ENCODE measurements around the gene PRKN. TPM values are rescaled to one million over a fixed set of nuclear protein-coding genes. Genes with fewer than 3 reads are reported as not detected.

Gene PRKN
- total and polyA plus RNA-seq, 2 experiments from 2014 or later = 0.10 to 0.84 TPM

DNA sequence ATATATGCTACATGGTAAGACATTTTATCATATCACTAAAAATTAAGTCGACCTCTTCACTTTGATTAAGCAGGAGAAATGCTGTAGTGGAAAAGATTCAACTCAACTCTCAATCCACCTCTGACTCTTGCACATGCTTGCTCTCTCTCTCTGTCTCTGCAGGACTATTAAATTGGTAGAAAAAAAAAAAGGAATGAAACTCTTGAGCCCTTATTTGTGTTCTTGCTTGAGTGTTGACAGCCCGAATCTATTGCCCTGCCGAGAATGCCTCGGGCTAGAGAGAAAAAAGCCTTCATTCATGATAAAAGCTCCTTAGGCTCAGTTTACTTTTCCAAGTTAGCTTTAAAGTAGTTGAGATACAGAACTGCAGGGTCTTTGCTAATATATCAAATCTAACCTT lies 722.2 kb downstream of the PRKN start:
- Histone ChIP-seq H3K36me3 (ENCODE audit: insufficient read depth) (no peaks in the 10 kb centered on the region), H3K4me3 (no peak overlapping the region), H4K20me1 (replicated peaks; ENCODE audit: insufficient read depth) (no peaks in the 10 kb centered on the region), H2AFZ (no peak overlapping the region), H3K4me1 (ENCODE audit: insufficient read depth) (no peaks in the 10 kb centered on the region), H3K9me2 (ENCODE audit: insufficient read depth) (no peaks in the 10 kb centered on the region; the same call in 1 of the 2 replicates), H3K79me2 (replicated peaks; ENCODE audit: insufficient read depth) (no peaks in the 10 kb centered on the region), H3F3A (replicated peaks; ENCODE audit: low read depth) (no peaks in the 10 kb centered on the region), H3K4me2 (no peak overlapping the region), H3K27me3 (ENCODE audit: insufficient read depth) (no peaks in the 10 kb centered on the region), H3K27ac (ENCODE audit: low read depth) (no peak overlapping the region)
- no peak for ATAC-seq
- DNase-seq (ENCODE audit: low spot score) = no peak
- TF ChIP-seq STAT1 (IDR thresholded peaks at IDR 0.05; ENCODE audit: unreplicated experiment) = no peak
- TF ChIP-seq, protein P1, sequence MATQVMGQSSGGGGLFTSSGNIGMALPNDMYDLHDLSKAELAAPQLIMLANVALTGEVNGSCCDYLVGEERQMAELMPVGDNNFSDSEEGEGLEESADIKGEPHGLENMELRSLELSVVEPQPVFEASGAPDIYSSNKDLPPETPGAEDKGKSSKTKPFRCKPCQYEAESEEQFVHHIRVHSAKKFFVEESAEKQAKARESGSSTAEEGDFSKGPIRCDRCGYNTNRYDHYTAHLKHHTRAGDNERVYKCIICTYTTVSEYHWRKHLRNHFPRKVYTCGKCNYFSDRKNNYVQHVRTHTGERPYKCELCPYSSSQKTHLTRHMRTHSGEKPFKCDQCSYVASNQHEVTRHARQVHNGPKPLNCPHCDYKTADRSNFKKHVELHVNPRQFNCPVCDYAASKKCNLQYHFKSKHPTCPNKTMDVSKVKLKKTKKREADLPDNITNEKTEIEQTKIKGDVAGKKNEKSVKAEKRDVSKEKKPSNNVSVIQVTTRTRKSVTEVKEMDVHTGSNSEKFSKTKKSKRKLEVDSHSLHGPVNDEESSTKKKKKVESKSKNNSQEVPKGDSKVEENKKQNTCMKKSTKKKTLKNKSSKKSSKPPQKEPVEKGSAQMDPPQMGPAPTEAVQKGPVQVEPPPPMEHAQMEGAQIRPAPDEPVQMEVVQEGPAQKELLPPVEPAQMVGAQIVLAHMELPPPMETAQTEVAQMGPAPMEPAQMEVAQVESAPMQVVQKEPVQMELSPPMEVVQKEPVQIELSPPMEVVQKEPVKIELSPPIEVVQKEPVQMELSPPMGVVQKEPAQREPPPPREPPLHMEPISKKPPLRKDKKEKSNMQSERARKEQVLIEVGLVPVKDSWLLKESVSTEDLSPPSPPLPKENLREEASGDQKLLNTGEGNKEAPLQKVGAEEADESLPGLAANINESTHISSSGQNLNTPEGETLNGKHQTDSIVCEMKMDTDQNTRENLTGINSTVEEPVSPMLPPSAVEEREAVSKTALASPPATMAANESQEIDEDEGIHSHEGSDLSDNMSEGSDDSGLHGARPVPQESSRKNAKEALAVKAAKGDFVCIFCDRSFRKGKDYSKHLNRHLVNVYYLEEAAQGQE (IDR thresholded peaks at IDR 0.05; ENCODE audit: unreplicated experiment) = no peak
- no peak for TF ChIP-seq POLR2AphosphoS5 (IDR thresholded peaks at IDR 0.05; ENCODE audit: low read depth)
- TF ChIP-seq, protein P2, sequence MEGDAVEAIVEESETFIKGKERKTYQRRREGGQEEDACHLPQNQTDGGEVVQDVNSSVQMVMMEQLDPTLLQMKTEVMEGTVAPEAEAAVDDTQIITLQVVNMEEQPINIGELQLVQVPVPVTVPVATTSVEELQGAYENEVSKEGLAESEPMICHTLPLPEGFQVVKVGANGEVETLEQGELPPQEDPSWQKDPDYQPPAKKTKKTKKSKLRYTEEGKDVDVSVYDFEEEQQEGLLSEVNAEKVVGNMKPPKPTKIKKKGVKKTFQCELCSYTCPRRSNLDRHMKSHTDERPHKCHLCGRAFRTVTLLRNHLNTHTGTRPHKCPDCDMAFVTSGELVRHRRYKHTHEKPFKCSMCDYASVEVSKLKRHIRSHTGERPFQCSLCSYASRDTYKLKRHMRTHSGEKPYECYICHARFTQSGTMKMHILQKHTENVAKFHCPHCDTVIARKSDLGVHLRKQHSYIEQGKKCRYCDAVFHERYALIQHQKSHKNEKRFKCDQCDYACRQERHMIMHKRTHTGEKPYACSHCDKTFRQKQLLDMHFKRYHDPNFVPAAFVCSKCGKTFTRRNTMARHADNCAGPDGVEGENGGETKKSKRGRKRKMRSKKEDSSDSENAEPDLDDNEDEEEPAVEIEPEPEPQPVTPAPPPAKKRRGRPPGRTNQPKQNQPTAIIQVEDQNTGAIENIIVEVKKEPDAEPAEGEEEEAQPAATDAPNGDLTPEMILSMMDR (conservative IDR thresholded peaks at IDR 0.05; ENCODE audit: low read depth in 2 of 2) = no peak
- TF ChIP-seq CREB1 (CRISPR knock-in tag; IDR thresholded peaks at IDR 0.05; ENCODE audit: low read depth) = no peak
- TF ChIP-seq EZH2phosphoT487 (IDR thresholded peaks at IDR 0.05; ENCODE audit: unreplicated experiment) = no peak
- TF ChIP-seq JUNB (IDR thresholded peaks at IDR 0.05; ENCODE audit: unreplicated experiment) = no peak
- TF ChIP-seq NANOG (IDR thresholded peaks at IDR 0.05; ENCODE audit: borderline replicate concordance) = no peak
- TF ChIP-seq EZH2 (IDR thresholded peaks at IDR 0.05; ENCODE audit: low read depth, unreplicated experiment) = no peak
- TF ChIP-seq, protein P3, sequence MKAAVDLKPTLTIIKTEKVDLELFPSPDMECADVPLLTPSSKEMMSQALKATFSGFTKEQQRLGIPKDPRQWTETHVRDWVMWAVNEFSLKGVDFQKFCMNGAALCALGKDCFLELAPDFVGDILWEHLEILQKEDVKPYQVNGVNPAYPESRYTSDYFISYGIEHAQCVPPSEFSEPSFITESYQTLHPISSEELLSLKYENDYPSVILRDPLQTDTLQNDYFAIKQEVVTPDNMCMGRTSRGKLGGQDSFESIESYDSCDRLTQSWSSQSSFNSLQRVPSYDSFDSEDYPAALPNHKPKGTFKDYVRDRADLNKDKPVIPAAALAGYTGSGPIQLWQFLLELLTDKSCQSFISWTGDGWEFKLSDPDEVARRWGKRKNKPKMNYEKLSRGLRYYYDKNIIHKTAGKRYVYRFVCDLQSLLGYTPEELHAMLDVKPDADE (IDR thresholded peaks at IDR 0.05) = no peak
- TF ChIP-seq, protein P4, sequence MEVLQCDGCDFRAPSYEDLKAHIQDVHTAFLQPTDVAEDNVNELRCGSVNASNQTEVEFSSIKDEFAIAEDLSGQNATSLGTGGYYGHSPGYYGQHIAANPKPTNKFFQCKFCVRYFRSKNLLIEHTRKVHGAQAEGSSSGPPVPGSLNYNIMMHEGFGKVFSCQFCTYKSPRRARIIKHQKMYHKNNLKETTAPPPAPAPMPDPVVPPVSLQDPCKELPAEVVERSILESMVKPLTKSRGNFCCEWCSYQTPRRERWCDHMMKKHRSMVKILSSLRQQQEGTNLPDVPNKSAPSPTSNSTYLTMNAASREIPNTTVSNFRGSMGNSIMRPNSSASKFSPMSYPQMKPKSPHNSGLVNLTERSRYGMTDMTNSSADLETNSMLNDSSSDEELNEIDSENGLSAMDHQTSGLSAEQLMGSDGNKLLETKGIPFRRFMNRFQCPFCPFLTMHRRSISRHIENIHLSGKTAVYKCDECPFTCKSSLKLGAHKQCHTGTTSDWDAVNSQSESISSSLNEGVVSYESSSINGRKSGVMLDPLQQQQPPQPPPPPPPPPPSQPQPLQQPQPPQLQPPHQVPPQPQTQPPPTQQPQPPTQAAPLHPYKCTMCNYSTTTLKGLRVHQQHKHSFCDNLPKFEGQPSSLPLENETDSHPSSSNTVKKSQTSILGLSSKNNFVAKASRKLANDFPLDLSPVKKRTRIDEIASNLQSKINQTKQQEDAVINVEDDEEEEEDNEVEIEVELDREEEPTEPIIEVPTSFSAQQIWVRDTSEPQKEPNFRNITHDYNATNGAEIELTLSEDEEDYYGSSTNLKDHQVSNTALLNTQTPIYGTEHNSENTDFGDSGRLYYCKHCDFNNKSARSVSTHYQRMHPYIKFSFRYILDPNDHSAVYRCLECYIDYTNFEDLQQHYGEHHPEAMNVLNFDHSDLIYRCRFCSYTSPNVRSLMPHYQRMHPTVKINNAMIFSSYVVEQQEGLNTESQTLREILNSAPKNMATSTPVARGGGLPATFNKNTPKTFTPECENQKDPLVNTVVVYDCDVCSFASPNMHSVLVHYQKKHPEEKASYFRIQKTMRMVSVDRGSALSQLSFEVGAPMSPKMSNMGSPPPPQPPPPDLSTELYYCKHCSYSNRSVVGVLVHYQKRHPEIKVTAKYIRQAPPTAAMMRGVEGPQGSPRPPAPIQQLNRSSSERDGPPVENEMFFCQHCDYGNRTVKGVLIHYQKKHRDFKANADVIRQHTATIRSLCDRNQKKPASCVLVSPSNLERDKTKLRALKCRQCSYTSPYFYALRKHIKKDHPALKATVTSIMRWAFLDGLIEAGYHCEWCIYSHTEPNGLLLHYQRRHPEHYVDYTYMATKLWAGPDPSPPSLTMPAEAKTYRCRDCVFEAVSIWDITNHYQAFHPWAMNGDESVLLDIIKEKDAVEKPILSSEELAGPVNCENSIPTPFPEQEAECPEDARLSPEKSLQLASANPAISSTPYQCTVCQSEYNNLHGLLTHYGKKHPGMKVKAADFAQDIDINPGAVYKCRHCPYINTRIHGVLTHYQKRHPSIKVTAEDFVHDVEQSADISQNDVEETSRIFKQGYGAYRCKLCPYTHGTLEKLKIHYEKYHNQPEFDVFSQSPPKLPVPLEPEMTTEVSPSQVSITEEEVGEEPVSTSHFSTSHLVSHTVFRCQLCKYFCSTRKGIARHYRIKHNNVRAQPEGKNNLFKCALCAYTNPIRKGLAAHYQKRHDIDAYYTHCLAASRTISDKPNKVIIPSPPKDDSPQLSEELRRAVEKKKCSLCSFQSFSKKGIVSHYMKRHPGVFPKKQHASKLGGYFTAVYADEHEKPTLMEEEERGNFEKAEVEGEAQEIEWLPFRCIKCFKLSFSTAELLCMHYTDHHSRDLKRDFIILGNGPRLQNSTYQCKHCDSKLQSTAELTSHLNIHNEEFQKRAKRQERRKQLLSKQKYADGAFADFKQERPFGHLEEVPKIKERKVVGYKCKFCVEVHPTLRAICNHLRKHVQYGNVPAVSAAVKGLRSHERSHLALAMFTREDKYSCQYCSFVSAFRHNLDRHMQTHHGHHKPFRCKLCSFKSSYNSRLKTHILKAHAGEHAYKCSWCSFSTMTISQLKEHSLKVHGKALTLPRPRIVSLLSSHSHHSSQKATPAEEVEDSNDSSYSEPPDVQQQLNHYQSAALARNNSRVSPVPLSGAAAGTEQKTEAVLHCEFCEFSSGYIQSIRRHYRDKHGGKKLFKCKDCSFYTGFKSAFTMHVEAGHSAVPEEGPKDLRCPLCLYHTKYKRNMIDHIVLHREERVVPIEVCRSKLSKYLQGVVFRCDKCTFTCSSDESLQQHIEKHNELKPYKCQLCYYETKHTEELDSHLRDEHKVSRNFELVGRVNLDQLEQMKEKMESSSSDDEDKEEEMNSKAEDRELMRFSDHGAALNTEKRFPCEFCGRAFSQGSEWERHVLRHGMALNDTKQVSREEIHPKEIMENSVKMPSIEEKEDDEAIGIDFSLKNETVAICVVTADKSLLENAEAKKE (CRISPR knock-in tag; IDR thresholded peaks at IDR 0.05) = no peak
- no peak for TF ChIP-seq ZNF114 (CRISPR knock-in tag; IDR thresholded peaks at IDR 0.05)
- TF ChIP-seq ZNF331 (CRISPR knock-in tag; IDR thresholded peaks at IDR 0.05; ENCODE audit: low read depth) = no peak
- Mint-ChIP-seq H3K36me3 (ENCODE audit: low read depth) (no peaks in the 10 kb centered on the region), H3K27ac (no peak overlapping the region), H3K9me3 (no peaks in the 10 kb centered on the region; the same call in 2 of the 3 replicates), H3K4me3 (no peak overlapping the region), H3K27me3 (ENCODE audit: insufficient read depth, low read depth, poor library complexity) (peaks cover 6% of the 10 kb centered on the region), H3K4me1 (no peaks in the 10 kb centered on the region)

All from GM23338 (cell line).